ENCODE data around the gene TMEM213.

DNA sequence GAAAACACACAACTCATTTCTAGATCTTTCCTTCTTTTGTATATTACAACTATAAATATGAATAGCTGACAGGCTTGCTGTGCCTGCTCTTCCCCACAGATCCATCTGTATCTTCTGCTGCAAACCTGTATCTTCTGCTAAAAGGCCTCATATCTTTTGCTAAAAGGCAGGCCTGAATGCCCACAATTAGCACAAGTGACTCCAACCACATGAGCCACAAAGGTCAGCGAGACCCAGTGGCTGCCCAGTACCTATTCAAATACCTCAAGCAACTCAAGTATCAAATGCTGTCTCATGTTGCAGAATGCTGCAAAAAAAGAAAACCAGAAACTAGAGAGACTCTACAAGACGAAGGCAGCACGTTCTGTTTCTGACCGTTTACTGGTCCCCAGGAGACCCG is 54.7 kb downstream of the TMEM213 start:
- no peak for TF ChIP-seq GATA2 (IDR thresholded peaks at IDR 0.05; ENCODE audit: low read depth, low read length)
- no peak for TF ChIP-seq GATA3 (IDR thresholded peaks at IDR 0.05; ENCODE audit: low read depth, low read length)

Measured in SH-SY5Y (cell line).